Stimulated activated CD8-positive, alpha-beta memory T cell treated with anti-CD3 and anti-CD28 coated beads, Interleukin-7, amount 100 ng/mL, for 1 hour (primary cell): Measurements from ENCODE around the gene CRACR2A.

ENCODE experiments used
- DNase-seq, 2 donors: peaks; one replicate each; pipeline ENCODE4 v3.0.0-alpha.2; 2020; ENCODE audit warnings: low read depth in 2 of 2

The CRACR2A gene

GRCh38 chr12:3622021-3622821 lies 130.7 kb downstream of the CRACR2A start:
- no peak for DNase-seq

DNA sequence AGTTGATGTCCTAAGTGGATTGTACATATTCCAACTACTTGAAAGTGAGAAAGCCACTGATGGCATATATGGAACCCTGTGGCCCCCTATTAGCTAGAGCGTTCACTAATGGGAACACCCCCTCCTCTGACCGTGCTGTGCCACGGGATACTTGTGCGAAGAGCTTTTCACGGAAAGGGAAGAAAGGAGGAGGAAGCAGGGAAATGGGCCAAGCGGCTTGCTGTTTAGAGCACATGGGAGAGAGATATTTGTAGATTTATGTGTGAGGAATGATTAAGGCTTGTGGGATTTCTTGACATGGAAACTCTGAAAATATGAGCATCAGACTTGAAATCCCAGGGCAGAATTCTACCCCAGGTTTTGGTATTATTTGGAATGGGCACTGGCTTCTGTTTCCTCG lies 132.1 kb downstream of the CRACR2A start:
- no peak for DNase-seq

DNA sequence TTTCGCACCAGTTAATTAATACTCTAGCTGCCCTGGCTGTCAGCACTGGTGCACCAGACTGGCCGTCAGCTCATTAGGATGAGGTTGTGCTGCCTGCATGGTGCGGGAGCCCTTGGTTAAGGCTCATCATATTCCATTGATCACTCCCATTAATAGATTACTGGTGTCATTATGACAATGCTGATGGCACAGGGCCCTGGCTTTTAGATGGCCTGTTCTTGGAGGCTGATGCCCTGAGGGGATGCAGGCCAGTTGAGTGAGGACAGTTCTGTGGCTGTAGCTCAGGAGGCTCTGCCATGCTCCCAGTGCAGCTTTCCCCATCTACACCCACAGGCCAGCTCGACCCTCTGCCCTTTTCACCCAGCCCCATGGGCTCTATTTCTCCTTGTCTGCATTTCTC lies 135.3 kb downstream of the CRACR2A start:
- no peak for DNase-seq

DNA sequence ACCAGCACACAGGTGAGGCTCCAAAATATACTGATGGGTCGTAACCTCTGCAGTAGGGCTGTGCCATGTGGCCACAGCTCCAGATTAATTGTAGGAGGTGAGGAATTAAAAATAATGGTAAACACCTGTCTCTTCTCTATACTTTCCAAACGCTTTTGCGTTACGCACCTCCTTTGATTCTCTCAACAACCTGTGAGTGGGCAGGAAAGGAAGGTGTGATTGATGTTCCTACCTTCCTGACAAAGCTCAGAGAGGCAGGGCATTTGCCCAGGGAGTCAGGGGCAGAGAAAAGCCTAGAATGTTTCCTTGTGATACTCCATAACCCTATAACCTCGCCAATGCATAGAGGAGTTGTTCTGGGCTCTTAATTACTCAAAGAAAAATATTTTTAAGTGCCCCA lies 137.0 kb downstream of the CRACR2A start:
- DNase-seq: no peak

GRCh38 chr12:3614806-3615466 lies 138.0 kb downstream of the CRACR2A start:
- no peak for DNase-seq

DNA sequence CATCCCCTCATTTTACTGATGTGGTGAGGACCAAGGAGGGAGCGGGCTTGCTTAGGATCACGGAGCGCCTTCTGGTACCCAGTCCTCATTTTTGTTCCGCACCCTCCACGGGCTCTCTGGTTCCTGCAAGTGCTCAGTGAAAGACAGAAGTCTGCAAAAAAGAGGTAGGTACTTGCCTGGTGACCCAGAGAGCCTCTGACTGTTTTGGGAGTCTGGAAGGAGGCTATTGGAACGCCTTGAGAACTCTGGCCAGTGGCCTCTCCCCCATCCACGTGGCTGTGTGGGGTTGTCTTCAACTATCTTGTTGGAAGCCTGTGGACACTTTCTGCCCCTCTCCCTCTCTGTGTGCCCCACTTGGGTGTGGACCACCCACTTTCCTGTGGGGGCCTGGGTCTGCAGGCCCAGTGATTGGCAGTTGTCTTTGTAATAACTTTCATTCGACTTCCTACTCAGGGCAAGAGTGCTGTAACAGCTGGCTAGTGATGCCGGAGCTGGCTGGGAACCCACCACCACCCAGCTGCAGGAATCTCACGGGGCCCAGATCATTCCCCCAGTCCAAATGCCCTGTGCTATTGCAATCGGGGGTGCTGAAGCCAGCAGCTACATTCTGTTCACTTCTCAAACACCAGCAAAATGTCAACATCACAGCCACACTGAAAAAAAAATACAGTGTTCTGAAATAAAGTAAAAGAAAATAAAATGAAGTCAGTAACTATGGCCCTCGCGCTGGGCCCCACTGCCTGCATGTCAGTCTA lies 139.1 kb downstream of the CRACR2A start:
- no peak for DNase-seq

DNA sequence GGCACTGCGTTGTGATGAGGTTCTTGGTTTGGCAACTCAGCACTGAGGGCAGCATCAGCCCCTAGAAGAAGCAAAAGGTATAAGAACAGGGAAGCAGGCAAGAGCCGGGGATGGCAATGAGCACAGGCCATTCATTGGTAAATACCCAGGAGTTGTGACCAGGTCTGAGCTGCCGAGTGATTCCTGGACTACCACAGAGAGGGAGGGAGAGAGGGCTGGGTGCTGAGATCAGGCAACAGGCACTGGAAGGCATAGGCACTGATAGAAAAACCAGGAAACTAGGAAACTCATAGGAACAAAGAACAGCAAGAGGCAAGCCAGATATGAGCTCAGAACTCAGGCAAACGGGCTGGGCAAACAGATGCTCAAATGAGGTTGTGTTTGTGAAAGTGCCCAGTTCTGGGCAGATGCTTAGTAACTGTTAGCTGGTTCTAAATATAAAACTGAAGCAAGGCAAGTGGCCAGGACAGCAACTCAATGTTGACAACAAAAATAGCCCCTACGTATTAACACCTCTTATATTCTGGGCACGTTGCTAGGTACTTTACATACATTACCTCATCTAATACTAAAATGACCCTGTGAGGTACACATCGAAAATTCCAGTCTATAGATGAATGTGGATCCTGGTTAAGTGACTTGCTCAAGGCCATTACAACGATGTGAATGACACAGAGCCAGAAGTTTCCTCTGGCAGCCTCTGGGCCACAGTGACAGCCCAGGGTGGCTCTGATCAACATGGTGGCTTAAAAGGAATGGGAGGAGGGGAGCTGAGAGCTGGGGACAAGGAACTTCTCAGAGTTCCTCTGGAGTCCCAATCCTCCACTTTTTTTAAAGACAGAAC lies 140.8 kb downstream of the CRACR2A start:
- no peak for DNase-seq

DNA sequence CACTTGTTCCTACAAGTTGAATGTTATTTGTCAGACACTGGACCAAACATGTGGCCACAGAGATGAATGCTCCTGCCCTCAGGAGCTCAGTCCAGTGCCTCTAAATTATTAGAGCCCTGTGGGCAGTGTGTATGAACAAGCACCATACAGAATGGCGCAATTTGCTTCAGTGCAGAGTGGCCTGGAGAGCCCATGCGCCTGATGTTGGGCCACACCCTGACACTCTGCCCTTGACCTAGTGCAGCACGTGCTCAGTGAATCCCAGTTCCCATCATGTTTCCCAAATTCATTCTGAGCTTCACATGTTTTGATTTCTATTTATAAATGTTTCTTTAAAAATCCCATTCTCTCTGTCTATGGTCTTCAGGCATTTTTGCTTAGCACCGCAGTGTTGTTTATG lies 145.1 kb downstream of the CRACR2A start:
- DNase-seq: no peak

DNA sequence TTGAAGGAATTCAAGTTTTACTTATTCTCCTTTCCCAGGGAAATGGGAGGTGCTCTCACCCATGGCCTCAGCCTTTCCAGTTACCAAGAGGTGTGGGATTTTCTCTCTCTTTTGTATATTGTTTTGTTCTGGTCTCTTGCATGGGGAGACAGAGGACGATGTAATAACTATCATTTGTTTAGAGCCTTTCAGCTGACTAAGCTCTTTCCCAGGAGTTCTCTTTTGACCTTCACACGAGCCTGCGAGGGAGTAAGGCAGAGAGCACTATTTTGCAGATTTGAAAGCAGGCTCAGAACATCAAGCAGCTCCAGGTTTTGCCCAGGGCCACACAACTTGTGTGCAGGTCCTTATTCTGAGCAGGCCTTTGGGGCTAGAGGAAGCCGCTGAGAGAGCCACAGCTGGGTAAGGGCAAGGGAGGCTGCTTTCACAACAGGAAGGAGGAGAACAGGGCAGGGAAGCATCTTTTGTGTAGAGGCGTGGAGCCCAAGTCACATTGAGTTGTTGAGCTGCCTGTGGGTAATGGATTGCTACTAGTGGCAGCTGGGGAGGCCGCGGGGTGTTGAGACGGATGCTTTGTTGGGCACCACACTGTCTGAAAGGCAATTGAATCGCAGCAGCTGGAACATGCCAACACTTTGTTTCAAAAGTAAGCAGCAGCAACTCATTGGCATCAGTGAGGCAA lies 145.7 kb downstream of the CRACR2A start:
- DNase-seq: no peak

DNA sequence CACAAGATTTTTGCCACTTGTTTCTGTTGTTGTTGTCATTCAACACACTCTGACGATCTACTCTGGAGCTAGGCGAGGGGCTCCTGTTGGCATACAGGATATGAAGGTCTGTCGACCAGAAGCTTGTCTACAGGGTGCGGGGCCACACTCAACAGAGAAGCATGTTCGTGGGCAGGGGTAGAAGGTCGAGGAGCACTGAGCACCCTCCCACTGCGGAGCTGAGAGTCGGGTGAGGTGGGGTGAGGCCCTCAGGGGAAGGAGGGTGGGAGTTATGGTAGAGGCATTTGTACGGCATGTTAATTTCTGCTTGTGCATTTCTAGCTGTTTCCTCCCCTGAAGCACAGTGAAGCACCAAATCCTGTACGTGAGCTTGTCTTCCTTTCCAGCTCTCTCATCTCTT lies 146.8 kb downstream of the CRACR2A start:
- DNase-seq: no peak

DNA sequence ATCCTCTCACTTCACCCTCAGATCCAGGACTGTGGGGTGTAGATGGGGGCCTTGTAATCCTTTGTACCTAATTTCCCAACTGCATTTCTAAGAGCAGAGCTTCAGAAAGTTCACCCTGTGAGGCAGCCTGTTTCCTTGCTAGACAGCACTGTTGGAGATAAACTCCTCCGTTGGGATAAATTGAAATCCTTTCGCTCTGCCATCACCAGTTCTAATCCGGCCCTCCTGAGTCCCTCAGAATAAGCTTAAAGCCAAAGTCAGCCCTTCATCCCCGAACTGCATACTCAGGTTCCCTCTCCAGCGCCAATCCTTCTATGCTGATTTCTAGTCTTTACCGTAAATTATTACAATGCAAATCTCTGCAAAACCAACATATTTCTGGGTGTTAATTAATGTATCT lies 147.2 kb downstream of the CRACR2A start:
- DNase-seq: no peak

GRCh38 chr12:3604748-3605586 lies 147.9 kb downstream of the CRACR2A start:
- no peak for DNase-seq

- no peak for DNase-seq
Measured at GRCh38 chr12:3604286-3604685, 148.6 kb downstream of the CRACR2A start.

DNA sequence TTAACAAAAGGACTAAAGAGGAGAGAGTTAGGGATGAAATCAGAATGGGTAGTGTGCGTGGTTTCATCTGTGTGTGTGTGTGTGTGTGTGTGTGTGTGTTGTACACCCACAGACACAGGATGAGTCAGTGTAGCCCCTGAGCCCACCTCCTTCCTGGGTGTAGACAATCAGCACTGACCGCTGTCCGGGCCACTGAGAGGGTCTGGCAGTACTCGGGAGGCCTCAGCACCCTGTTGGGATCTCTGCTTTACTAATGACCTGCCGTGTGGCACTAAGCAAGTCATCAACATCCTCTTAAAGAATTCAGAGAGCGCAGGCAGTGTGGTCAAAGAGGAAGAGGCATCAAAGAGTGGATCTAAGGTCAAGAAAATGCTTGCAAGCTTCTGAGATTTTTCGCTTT lies 149.3 kb downstream of the CRACR2A start:
- no peak for DNase-seq

- no peak for DNase-seq
Measured at GRCh38 chr12:3602488-3602887, 150.4 kb downstream of the CRACR2A start.

DNA sequence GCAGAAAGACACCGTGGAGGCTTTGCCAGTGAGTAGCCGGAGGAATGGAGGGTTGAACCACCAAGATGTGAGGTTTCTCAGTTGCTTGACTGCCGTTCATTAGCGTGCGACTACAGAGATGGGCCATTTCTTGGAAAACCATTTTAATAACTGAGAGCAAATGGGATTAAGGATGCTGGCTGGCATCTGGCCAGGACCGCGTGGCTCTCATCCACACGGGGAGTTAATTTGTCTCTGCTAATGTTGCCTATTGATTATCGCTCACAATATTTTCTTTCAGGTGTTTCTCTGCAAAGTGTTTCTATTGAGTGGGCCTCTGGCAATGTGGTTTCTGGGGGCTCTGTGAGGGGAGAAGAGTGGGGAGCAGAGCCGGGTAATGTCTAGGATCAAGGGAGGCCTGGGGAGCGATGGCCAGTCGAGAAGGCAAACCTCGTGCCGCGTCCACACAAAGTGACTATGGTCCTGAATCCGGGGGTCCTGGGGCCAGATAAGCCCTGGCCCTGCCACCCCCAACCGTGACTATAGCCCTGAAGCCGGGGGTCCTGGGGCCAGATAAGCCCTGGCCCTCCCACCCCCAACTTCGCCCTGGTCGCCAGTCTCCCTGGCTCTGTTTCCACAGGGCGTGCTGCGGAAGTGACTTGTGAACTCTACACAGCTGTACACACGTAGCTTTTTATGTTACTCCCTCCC lies 151.3 kb downstream of the CRACR2A start:
- DNase-seq: no peak

DNA sequence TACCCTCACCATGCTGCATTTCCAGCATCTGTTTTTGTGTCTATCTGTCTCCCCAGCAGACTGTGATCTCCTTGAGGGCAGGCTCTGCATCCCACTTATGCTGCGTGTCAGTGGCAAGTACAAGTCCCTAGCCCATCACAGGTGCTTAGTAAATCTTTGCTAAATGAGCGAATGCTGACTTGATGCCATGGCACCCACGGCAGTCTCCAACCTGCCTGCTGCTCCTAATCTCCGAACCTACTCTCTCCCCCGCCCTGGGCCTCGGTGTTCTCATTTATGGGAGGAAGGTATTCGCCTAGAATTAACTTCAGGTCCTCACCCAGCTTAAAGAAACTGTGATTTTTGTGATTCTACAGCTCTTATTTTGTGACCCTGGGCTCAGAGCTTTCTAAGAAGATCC lies 152.0 kb downstream of the CRACR2A start:
- DNase-seq: no peak

DNA sequence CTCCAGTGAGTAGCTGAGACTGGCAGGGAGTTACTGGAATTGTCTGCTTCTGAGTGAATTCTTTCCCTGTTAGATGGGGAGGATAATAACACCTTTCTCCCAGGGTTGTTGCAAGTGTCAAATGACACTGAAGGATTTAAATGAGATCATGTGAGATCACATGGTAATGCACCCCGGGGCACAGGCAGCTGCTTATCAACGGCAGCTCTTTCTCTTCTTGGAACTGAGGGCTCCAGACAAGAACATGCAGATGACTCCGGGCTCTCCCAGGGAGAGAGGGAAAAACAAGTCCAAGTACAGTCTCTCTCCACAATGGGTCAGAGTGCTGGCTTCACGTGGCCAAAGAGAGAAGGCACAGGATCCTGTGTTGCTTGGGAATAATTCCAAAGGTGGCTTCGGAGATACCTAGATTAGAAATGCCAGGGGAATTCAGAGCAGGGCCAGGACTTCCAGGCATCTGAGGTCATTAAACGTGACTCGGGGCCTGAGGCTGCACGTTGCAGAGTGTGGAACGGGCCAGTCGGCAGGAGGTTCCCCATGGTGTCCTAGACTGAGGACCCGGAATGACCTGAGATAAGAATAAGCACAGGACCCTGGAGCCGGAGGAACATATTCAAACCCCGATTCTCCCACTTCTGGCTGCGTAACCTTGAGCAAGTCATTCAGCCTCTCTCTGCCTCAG lies 152.7 kb downstream of the CRACR2A start:
- DNase-seq: no peak
